Calu3 (cell line): ENCODE data around the gene KIF26A. TPM values are rescaled to one million over a fixed set of nuclear protein-coding genes. Genes with fewer than 3 reads are reported as not detected.
A peak's percentile ranks its signal among the peaks of the same experiment; 100 is the strongest.
"Not testable (repeated sequence)": the region's sequence is repeated elsewhere in the genome, so short reads cannot be mapped to it uniquely, and the experiment has no call there.

Experiments used
- BruUV-seq: library from RNA; stranded (reverse); fragments of 400-500 nt; replicated peaks from 2 replicates; lab custom pipeline; 2021; lab: Mats Ljungman, UMichigan
- CTCF ChIA-PET: fragments of 300-600 bp; sonication (Branson Sonifier 250); formaldehyde crosslinking; loops from one replicate; lab custom pipeline; 2022; ENCODE audit warnings: antibody characterized with exemption; lab: Charles Lee
- DNase-seq: peaks from one replicate; pipeline ENCODE4 v3.0.0; 2022
- H3K27ac Mint-ChIP-seq: one replicate; pipeline ENCODE4 v1.8.0; 2022; ENCODE audit warnings: mixed read lengths; ENCODE audit not compliant: unreplicated experiment
- H3K27me3 Mint-ChIP-seq: one replicate; pipeline ENCODE4 v1.8.0; 2022; ENCODE audit warnings: mixed read lengths; ENCODE audit not compliant: unreplicated experiment
- H3K36me3 Mint-ChIP-seq: one replicate; pipeline ENCODE4 v1.8.0; 2022; ENCODE audit warnings: mild to moderate bottlenecking, moderate library complexity, mixed read lengths; ENCODE audit not compliant: insufficient read depth, unreplicated experiment
- H3K4me1 Mint-ChIP-seq: one replicate; pipeline ENCODE4 v1.8.0; 2022; ENCODE audit warnings: mild to moderate bottlenecking, low read depth, mixed read lengths; ENCODE audit not compliant: unreplicated experiment
- H3K4me3 Mint-ChIP-seq: one replicate; pipeline ENCODE4 v1.8.0; 2022; ENCODE audit warnings: mild to moderate bottlenecking, low read depth, moderate library complexity, mixed read lengths; ENCODE audit not compliant: unreplicated experiment
- H3K9me3 Mint-ChIP-seq: one replicate; pipeline ENCODE4 v1.8.0; 2022; ENCODE audit warnings: low read depth, mixed read lengths; ENCODE audit not compliant: unreplicated experiment
- intact Hi-C: fragments of 100-400 bp; cut with micrococcal nuclease; formaldehyde crosslinking; loops from one replicate; pipeline ENCODE4 v1.10.0; 2022; ENCODE audit not compliant: unreplicated experiment
- total RNA-seq: library from RNA; stranded (reverse); gene quantifications from 2 replicates; pipeline ENCODE4 v1.2.3, GENCODE V29; 2022
- TF ChIP-seq, protein P1 (sequence below): fragments of 200-600 bp; IDR thresholded peaks from one replicate; pipeline ENCODE4 v1.8.0; 2022; ENCODE audit warnings: antibody characterized with exemption; ENCODE audit not compliant: unreplicated experiment

KIF26A gene
- total RNA-seq, 1 experiment from 2014 or later = 0.07 TPM

DNA sequence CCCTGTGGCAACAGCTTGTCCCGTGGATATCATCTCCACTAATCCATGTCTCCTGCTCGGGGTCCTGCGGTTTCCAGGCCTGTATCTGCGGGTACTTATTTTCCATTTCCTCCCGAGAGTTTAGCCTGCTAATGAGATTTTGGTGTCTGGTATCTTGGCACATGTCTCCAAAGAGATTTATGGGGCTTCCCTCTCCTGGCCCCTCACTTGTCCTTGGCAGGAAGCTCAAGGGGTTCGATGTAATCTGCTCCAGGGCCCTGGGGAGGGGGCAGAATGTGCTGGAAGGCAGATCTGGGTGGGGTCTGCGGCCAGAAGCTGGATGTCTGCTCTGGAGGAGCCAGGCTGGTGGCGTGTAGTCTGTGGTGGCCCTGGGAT, 85.7 kb downstream of the KIF26A start:
- BruUV-seq = no TSS peak
- intact Hi-C loops = no loop called here
- H3K27ac Mint-ChIP-seq = no peak overlapping the region
- TF ChIP-seq, protein P1, sequence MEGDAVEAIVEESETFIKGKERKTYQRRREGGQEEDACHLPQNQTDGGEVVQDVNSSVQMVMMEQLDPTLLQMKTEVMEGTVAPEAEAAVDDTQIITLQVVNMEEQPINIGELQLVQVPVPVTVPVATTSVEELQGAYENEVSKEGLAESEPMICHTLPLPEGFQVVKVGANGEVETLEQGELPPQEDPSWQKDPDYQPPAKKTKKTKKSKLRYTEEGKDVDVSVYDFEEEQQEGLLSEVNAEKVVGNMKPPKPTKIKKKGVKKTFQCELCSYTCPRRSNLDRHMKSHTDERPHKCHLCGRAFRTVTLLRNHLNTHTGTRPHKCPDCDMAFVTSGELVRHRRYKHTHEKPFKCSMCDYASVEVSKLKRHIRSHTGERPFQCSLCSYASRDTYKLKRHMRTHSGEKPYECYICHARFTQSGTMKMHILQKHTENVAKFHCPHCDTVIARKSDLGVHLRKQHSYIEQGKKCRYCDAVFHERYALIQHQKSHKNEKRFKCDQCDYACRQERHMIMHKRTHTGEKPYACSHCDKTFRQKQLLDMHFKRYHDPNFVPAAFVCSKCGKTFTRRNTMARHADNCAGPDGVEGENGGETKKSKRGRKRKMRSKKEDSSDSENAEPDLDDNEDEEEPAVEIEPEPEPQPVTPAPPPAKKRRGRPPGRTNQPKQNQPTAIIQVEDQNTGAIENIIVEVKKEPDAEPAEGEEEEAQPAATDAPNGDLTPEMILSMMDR = no peak
- no peaks in the 10 kb centered on the region for H3K4me1 Mint-ChIP-seq
- no peak overlapping the region for H3K4me3 Mint-ChIP-seq
- no peak for DNase-seq
- H3K27me3 Mint-ChIP-seq = peaks cover 33% of the 10 kb centered on the region
- peaks cover 10% of the 10 kb centered on the region for H3K36me3 Mint-ChIP-seq
- H3K9me3 Mint-ChIP-seq = no peaks in the 10 kb centered on the region
- CTCF ChIA-PET = no interaction called here

DNA sequence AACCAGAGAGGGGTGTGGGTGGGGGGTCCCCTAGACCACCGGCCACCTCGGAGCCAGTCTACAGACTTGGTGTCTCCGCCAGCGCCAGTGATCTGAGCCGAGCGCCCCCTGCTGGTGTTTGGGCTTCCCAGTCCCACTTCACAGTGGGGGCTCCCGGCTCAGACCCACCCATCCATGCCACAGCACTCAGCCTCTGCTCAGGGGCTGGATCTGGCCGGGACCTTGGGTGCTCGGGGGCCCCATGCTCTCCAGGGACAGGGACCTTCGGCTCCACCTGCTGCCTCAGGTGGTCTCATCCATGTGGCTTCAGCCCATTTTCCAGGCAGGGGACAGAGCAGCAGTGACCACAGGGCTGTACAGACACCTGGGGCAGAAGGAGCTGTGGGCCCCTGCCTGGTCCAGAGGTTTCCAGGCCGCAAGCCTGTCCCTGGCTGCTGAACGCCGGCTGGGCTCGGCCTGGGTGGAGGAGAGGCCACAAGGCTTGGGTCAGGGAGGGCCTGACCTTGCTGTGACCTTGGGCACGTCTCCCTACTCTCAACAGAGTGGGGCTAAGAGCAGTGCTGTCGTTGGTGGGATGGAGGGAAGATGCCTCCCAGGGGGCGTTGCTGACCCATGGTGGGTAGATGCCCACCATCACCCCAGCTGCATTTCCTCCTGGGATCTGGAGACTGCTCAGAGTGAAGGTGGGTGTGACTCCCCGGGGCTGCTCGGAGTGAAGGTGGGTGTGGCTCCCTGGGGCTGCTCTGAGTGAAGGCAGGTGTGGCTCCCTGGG, 86.3 kb downstream of the KIF26A start:
- peaks cover 10% of the 10 kb centered on the region for H3K36me3 Mint-ChIP-seq
- CTCF ChIA-PET = interaction anchor here (0.7 kb wide), 1 partner anchor 70 kb away, joined by 3 read pairs; no protein-coding TSS in a partner anchor
- TF ChIP-seq, protein P1 = no peak
- peak overlapping the region; percentile 50 for H3K4me3 Mint-ChIP-seq
- DNase-seq = no peak
- no peak overlapping the region for H3K27ac Mint-ChIP-seq
- BruUV-seq = no TSS peak
- H3K27me3 Mint-ChIP-seq = peaks cover 28% of the 10 kb centered on the region
- H3K4me1 Mint-ChIP-seq = no peaks in the 10 kb centered on the region
- intact Hi-C loops = no loop called here
- no peaks in the 10 kb centered on the region for H3K9me3 Mint-ChIP-seq

DNA sequence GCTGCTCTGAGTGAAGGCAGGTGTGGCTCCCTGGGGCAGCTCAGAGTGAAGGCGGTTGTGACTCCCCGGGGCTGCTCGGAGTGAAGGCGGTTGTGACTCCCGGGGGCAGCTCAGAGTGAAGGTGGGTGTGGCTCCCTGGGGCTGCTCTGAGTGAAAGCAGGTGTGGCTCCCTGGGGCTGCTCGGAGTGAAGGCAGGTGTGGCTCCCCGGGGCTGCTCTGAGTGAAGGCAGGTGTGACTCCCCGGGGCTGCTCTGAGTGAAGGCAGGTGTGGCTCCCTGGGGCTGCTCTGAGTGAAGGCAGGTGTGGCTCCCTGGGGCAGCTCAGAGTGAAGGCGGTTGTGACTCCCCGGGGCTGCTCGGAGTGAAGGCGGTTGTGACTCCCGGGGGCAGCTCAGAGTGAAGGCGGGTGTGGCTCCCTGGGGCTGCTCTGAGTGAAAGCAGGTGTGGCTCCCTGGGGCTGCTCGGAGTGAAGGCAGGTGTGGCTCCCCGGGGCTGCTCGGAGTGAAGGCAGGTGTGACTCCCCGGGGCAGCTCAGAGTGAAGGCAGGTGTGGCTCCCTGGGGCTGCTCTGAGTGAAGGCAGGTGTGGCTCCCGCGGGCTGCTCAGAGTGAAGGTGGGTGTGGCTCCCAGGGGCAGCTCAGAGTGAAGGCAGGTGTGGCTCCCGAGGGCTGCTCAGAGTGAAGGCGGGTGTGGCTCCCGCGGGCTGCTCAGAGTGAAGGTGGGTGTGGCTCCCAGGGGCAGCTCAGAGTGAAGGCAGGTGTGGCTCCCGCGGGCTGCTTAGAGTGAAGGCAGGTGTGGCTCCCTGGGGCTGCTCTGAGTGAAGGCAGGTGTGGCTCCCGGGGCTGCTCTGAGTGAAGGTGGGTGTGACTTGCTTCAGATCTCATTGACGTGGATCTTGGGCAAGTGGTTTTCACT, 87.1 kb downstream of the KIF26A start:
- intact Hi-C loops, H3K9me3 Mint-ChIP-seq, H3K27ac Mint-ChIP-seq, H3K4me1 Mint-ChIP-seq, BruUV-seq: not testable (repeated sequence)
- Mint-ChIP-seq H3K4me3 (peak overlapping the region; percentile 50), H3K27me3 (peaks cover 19% of the 10 kb centered on the region), H3K36me3 (peaks cover 10% of the 10 kb centered on the region)
- CTCF ChIA-PET = interaction anchor here (0.7 to 0.9 kb wide), 5 partner anchors 11 to 406 kb away, joined by 3 to 5 read pairs (median 3); no protein-coding TSS in a partner anchor
- DNase-seq = peak; percentile 76

DNA sequence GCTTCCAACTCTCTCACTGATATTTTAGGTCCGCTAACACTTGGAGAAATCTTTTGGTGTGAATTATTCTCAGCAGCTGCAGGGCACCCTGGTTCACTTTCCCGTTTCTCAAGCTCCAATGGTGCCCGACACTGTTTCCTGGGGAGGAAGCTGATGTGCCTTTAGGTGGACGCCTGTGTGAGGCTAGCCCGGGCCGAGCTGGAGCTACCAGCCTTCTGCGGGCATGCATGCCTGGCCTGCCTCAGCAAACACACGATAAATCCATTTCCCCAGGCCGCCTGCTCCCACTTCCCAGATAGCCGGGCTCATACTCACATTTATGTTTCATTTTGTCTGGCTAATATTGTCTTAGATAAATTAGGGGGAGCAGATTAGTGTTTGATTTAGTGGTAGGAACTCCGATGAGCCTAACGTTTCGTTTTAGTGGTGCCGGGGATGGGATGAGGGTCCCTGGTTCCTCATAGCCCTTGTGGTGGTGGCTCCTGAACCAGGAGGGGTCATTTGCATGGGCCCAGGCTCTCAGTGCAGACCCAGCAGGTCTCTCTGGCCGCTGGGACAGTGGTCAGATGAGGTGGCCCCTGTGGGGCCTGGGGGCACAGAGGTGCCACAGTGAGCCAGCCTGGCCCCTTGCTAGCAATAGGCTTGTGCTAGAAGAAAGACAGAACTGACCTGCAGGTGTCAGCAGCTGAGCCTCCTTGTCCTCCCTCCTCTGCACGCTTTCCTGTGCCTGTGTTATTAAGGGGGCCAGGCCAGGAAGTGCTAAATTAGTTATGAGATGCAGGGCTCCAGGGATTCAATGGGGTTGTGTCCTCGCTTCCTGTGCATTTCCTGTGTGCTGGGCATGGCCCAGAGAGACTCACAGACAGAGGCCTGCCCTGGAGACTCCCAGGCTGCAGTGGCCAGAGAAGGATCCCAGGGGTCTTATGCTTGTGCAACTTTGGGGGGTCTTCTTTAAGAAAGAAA, 88.3 kb downstream of the KIF26A start:
- Mint-ChIP-seq H3K27ac (no peak overlapping the region), H3K4me3 (no peak overlapping the region), H3K27me3 (peaks cover 7% of the 10 kb centered on the region), H3K4me1 (no peaks in the 10 kb centered on the region), H3K9me3 (no peaks in the 10 kb centered on the region), H3K36me3 (peaks cover 6% of the 10 kb centered on the region)
- TF ChIP-seq, protein P1 = no peak
- BruUV-seq = no TSS peak
- intact Hi-C loops = no loop called here
- CTCF ChIA-PET = interaction anchor here (0.6 to 1.0 kb wide), 2 partner anchors 10 to 89 kb away, joined by 3 read pairs; no protein-coding TSS in a partner anchor
- no peak for DNase-seq
